GM18519 (cell line): ENCODE data around the gene VWA1.
"Not testable (repeated sequence)": the region's sequence is repeated elsewhere in the genome, so short reads cannot be mapped to it uniquely, and the experiment has no call there.

Experiments used
- ATAC-seq: cut with Tn5 transposase; IDR thresholded peaks from one replicate; pipeline ENCODE4 v1.9.1; 2021; ENCODE audit warnings: mild to moderate bottlenecking, moderate library complexity; ENCODE audit not compliant: unreplicated experiment, low FRiP score

The VWA1 gene

GRCh38 chr1:1480488-1480867 is 45.0 kb downstream of the VWA1 start:
- not testable (repeated sequence) for ATAC-seq

- not testable (repeated sequence) for ATAC-seq
Measured at GRCh38 chr1:1481811-1482210, 46.3 kb downstream of the VWA1 start.

GRCh38 chr1:1482856-1483255 is 47.4 kb downstream of the VWA1 start:
- no peak for ATAC-seq

- no peak for ATAC-seq
Measured at GRCh38 chr1:1483714-1484113, 48.2 kb downstream of the VWA1 start.

GRCh38 chr1:1484976-1485750 is 49.7 kb downstream of the VWA1 start:
- not testable (repeated sequence) for ATAC-seq

- ATAC-seq, result not testable (repeated sequence)
Measured at GRCh38 chr1:1485755-1486317, 50.3 kb downstream of the VWA1 start.

- no peak for ATAC-seq
Measured at GRCh38 chr1:1487701-1488100, 52.2 kb downstream of the VWA1 start.

GRCh38 chr1:1489231-1489630 is 53.7 kb downstream of the VWA1 start:
- ATAC-seq, result no peak

GRCh38 chr1:1489861-1490260 is 54.4 kb downstream of the VWA1 start:
- no peak for ATAC-seq

GRCh38 chr1:1490633-1491230 is 55.2 kb downstream of the VWA1 start:
- ATAC-seq, result no peak

GRCh38 chr1:1491601-1492000 is 56.1 kb downstream of the VWA1 start:
- no peak for ATAC-seq
